Globus pallidus (tissue), 1 donor: ENCODE results near the gene NTM.

Experiments
- DNase-seq: peaks from one replicate; pipeline ENCODE4 v3.0.0-alpha.2; 2015; ENCODE audit warnings: low spot score

NTM gene

GRCh38 chr11:132075447-132075846 lies 705.0 kb downstream of the NTM start:
- no peak for DNase-seq

DNA sequence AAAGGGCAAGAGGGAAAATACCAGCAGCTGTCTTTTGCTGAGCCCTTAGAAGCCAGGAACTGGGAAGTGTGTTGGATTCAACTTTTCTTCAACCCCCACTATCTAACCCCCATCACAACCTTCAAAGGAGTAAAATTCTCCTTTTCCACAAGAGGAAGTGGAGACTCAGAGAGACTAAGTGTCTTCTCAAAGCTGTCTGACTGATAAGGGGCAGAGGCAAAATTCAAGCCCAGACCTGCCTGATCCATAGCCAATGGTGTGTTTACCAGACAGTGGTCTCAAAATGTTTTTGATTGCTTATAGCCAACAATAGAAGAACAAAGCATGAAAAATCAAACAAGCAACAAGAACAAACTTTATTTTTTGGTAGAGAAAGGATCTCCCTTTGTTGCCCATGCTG lies 707.0 kb downstream of the NTM start:
- no peak for DNase-seq

DNA sequence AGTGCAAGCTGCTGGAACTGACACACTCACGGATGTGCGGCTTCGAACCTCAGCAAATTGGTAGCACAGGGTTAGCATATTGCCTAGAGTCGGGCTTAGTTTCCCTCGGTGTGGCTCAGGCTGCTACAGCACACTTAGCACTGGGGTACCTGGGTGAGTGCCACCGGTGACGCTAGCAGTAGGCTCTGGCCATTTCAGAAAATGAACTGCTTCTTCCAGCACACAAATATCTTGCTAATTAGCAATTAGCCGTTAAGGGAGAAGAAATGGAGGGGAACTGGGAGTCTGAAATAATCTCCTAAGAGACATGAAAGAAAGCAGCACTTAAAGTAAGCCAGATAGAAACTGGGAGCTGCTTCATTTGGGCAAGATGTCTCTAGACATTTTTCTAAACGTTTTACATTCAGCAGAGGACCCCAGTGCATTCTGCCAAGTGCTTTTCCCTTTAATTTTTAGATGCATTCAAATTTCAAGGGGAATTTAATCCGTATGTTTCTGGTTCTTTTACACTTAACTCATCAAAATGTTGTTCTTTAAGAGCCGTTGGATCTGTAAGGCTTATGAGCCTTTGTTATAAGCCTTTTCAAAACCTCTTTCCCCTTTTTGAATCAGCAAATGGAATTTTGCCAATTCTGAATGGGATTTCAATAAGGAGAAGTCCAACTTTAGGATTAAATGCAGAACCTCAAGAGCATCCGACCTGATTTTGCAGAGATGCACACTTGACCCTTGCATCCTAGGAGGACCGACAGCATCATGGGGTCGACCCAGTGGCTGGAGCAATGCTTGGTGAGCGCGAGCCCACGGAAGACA lies 708.1 kb downstream of the NTM start:
- peak; percentile 58 for DNase-seq

GRCh38 chr11:132080127-132080526 lies 709.7 kb downstream of the NTM start:
- no peak for DNase-seq

- no peak for DNase-seq
Measured at GRCh38 chr11:132082566-132082965, 712.2 kb downstream of the NTM start.

- DNase-seq = no peak
Measured at GRCh38 chr11:132084433-132084832, 714.0 kb downstream of the NTM start.

DNA sequence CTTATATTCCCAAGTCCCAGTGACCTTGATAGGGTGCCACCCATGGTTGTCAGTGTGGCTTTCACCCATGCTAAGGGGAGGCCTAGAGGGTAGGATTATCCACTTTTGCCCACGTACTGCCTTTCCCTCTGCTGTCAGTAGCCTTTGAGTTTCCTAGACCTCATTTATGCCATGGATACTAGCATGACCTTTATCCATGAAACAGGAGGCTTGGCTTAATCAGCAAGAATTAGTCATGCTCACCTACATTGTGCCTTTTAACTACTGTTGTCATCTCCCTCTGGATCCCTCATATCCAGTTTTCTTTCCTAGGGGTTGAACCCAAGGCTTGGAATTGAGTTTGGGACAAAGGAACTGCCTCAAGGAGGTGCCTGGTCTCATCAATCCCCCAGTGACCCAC lies 716.7 kb downstream of the NTM start:
- DNase-seq = no peak

DNA sequence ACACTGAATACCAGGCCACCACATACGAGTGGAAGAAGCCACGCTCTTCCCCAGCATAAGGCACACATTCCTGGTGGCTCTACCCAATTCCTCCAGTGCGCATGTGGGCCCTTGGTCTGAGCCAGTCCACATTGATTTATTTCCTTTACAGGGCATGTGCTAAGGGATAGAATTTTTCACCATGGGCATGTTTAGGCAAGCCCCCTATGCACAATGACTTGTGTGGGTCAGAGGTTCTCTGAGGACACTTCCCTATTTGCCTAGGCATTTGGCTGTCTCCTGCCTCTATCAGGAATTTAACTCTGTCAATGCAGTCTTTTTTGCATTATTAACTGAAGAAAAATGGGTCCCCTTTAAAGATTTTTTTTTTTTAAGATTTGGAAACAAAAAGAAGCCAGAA lies 718.1 kb downstream of the NTM start:
- no peak for DNase-seq

GRCh38 chr11:132093536-132094259 lies 723.3 kb downstream of the NTM start:
- peak; percentile 35 for DNase-seq

DNA sequence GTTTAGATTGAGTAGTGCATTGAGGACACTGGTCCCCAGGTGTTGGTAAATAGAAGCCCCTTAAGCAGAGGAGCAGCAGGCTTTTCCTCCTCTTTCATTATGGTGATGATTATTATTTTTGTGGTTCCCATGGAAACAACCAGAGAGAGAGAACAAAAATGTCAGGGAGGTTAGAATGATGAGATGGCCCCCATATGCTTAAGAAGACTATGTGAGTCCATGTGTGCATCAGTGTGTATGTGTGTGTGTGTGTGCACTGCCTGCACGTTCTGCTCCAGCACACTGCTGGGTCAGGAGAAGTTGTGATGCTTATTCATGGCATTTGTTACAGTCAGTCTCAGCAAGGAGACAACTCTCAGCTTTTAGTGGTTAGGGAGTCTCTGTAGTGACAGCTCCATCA lies 724.2 kb downstream of the NTM start:
- DNase-seq = no peak

DNA sequence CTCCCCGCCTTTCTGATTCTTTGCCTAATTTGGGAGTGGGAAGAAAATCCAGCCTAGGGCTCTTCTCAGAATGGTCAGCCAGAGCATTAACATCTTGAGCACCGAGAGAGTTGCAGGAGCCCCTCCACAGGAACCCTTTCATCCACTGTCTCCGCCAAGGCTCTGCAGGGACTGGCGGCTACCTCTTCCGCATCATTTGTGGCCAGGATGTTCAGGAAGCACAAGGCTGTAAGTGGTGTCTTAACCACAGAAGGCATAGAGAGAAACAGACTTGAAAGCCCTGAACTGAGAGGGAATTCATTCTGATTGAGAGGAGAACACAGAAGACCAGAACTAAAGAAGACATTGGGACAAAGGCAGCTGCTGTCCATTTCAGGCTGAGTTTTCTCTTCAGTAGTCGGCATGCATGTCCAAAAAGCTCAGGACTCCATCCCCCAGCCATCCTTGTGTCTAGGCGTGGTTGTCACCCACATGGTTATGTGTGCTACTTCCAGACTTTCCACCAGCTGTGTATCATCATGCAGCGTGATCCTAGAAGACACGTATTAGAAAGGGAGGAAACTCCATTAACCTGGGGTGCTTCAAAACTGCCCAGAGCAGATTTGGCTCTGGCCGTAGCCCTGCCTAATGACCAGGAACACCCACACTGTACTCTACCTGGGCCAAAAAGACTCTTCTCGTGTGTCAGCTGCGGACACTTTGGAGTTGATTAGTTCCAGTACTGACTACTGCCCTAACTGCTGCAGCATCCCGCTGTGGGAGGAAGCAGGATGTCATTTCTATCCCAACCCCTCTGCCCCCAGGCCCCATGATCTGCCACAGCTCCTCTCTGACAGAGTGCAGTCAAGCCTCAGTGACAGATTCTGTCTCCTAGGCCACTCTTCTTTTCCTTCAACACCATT lies 725.1 kb downstream of the NTM start:
- DNase-seq = no peak

DNA sequence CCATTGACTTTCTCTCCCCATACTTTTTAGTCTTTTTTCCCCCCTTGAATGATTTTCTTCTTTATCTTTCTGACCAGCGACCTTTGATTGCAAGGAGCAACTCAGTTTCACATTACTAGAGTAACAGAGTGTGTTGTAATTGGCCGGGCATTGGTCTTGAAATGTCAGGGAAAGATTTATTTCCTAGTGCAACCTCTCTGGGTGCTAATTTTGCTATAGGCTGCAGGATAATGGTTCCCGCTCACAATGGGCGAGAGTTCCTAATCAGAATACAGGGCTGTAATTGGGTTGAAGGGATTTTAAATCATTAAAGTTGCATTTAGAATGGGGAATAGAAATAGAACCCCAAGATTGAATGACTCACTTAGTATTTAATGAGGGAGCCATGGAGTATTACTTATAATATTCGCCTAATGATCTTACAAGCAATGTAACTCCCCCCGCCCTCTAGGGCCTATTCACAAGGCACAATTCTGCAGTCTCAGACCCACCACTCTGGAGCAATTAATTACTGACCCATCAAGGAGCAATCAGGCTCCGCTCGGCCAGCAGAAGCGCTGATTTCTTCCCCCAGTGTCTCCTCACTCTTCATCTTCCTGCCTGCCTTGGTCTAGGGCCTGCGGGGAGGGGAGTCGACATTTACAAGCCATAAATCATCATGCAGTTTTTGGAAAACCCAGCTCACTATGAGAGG lies 725.9 kb downstream of the NTM start:
- no peak for DNase-seq

GRCh38 chr11:132099692-132100091 lies 729.3 kb downstream of the NTM start:
- no peak for DNase-seq

DNA sequence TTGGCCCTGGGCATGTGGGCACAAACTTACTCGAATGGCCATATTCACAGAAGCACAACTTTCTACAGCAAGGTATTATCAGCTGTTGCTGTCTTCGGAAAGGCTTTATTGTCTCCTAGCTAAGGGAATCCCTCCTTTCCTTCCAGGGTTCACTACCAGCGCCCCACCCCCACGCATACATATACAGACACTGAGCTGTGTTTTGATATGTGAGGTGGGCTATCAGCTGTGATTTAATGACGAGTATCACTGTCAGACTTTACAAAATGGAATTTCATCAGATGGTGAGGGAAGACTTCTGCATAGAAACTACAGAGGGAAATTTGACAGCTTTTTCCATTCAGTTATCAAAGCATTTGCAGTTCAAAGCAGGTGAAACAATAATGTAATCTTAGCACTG lies 730.2 kb downstream of the NTM start:
- no peak for DNase-seq

DNA sequence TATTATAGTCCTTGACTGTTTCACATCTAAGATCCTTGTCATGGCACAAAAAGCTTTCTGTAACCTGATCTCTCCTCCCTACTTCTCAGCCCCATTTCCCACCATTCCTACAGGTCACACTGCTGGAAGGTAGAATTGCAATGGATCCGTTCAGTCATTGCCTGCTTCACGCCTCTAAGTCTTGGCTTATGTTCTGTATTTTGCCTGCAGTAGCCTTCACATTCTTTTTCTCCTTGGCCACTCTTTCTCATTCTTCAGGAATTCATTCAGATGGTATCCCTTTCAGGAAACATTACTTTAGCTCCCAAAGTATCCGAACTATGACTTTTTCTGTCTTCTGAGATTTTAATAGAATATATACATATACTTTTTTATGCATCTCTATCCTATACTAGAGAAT lies 731.5 kb downstream of the NTM start:
- no peak for DNase-seq

DNA sequence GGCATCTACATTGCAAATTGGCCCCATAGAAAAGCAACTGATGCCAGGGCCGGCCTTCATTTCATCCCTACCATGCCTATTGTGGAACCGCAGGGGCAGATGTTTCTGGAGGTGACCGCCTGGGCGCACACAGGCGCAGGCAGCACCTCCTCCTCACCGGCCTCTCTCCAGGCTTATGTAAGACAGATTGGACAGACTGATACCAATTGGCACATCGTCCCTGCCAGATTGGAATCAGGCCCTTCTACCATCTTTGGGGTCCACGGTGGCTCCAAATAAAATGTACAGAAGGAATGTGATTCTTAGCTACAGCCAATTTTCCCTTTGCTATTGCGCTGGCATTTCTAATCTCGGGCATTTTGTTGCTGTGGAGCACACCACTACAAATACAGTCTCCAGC lies 732.6 kb downstream of the NTM start:
- no peak for DNase-seq

GRCh38 chr11:132106096-132106982 lies 735.9 kb downstream of the NTM start:
- no peak for DNase-seq

GRCh38 chr11:132111316-132111715 lies 740.9 kb downstream of the NTM start:
- no peak for DNase-seq

GRCh38 chr11:132111838-132112237 lies 741.4 kb downstream of the NTM start:
- DNase-seq = no peak

DNA sequence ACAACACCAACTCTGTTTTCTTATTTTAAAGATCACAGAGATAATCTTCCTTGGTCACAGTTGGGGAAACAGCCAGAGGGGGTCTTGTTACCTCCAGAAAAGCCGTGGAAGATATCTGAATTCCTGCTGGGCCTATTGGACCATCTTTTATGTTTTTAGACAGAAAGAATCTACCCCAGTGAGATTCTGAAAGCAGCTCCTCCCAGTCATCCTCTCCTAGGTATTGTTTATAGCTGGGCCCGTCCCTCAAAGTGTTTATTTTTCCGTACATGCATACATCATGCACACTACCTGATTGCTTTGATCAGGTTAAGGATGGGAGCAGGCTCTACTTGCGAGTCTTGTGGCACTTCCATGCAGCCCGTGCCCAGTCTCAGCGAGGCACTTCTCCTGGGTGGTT lies 742.4 kb downstream of the NTM start:
- DNase-seq = no peak

DNA sequence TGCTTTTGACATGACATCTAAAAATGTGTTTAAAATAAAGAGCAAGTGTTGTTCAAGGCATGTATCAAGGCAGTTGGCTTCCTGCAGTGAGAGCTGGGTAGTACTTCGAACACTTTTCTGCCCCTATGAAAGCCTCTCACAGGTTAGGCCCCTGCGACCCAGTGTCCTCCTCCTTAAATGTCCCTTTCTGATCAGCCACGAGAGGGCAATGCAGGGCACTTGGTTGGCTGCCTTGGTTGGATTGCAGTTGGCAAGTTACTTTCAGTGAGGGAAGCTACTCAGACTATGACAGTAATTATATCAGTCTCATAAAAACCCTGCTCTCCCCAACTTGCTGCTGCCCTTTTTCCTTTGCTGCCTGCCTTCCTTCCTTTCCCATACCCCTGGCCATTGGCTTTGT lies 743.8 kb downstream of the NTM start:
- DNase-seq = peak; percentile 64
